Measurements from ENCODE around the gene TRAF4.
"Not testable (repeated sequence)": the region's sequence is repeated elsewhere in the genome, so short reads cannot be mapped to it uniquely, and the experiment has no call there.

Gene TRAF4

DNA sequence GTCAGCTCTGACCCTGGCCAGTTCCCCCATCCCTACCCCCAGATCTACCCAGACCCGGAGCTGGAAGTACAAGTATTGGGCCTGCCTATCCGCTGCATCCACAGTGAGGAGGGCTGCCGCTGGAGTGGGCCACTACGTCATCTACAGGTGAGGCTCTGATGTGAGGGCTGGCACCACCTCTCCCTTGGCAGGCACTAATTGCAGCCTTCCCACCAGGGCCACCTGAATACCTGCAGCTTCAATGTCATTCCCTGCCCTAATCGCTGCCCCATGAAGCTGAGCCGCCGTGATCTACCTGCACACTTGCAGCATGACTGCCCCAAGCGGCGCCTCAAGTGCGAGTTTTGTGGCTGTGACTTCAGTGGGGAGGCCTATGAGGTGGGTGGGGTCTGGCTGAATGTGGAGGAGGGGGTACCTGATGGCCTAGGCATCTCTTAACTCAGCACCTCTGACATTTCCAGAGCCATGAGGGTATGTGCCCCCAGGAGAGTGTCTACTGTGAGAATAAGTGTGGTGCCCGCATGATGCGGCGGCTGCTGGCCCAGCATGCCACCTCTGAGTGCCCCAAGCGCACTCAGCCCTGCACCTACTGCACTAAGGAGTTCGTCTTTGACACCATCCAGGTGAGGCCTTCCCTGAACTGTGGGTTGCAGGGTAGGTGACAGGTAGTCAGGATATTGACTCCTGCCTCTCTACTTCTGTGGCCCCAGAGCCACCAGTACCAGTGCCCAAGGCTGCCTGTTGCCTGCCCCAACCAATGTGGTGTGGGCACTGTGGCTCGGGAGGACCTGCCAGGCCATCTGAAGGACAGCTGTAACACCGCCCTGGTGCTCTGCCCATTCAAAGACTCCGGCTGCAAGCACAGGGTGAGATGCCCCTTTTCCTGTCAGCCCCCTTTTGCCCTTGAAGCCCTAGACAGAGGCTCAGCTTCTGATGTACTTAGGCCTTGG, 4.3 kb downstream of the TRAF4 start:
- DNase-seq (ENCODE audit: low spot score): no peak

DNA sequence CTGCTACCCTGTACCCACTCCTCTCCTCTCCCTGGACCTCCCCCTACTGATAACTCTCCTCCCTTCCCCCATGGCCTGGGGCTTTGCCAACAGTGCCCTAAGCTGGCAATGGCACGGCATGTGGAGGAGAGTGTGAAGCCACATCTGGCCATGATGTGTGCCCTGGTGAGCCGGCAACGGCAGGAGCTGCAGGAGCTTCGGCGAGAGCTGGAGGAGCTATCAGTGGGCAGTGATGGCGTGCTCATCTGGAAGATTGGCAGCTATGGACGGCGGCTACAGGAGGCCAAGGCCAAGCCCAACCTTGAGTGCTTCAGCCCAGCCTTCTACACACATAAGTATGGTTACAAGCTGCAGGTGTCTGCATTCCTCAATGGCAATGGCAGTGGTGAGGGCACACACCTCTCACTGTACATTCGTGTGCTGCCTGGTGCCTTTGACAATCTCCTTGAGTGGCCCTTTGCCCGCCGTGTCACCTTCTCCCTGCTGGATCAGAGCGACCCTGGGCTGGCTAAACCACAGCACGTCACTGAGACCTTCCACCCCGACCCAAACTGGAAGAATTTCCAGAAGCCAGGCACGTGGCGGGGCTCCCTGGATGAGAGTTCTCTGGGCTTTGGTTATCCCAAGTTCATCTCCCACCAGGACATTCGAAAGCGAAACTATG, 5.2 kb downstream of the TRAF4 start:
- DNase-seq (ENCODE audit: low spot score): no peak

DNA sequence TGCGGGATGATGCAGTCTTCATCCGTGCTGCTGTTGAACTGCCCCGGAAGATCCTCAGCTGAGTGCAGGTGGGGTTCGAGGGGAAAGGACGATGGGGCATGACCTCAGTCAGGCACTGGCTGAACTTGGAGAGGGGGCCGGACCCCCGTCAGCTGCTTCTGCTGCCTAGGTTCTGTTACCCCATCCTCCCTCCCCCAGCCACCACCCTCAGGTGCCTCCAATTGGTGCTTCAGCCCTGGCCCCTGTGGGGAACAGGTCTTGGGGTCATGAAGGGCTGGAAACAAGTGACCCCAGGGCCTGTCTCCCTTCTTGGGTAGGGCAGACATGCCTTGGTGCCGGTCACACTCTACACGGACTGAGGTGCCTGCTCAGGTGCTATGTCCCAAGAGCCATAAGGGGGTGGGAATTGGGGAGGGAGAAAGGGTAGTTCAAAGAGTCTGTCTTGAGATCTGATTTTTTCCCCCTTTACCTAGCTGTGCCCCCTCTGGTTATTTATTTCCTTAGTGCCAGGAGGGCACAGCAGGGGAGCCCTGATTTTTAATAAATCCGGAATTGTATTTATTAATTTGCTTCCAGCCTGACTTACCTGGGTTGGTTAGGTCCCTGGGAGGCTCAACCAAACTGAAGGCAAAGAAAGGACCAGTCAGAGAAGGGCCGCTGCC, 5.8 kb downstream of the TRAF4 start:
- no peak for DNase-seq (ENCODE audit: low spot score)

DNA sequence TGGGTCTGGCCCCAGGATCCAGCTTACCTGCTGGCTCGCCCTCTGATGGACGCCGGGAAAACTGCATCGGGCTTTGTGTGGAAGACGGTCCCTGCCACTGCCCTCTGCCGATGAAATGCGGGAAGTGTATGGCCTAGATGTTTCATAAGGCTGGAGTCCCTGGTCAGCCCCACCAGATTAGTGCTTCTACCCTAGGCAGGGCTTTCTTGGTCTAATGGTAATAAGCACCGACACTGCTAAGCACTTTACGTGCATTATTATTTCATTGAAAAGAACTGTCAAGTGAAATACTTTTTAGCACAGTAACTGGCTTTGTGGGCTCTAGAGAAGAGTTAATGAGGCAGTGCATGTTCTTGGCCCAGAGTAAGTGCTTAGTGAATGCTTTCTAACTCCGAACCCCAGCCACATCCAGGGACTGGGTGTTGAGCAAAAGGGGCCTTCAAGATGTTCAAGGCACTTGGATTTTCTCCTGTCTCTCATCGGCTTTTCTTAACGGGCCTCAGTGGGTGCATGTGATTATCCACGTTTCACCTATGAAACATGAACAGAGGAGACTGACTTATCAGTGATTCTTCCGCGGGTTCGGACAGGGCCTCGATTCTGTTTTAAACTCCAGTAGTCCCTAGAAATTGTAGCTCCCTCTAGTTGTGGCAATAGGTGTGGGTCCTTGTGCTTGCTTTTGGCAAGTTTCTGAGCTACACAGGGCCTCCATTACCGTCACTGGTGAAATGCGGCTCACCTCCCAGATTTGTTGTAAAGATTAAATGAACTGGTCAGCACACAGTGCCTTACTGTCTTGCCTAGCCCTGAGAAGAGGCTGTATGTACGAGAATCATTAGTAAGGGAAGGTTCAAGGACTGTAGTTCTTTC, 6.6 kb downstream of the TRAF4 start:
- peak; percentile 86 for DNase-seq (ENCODE audit: low spot score)

DNA sequence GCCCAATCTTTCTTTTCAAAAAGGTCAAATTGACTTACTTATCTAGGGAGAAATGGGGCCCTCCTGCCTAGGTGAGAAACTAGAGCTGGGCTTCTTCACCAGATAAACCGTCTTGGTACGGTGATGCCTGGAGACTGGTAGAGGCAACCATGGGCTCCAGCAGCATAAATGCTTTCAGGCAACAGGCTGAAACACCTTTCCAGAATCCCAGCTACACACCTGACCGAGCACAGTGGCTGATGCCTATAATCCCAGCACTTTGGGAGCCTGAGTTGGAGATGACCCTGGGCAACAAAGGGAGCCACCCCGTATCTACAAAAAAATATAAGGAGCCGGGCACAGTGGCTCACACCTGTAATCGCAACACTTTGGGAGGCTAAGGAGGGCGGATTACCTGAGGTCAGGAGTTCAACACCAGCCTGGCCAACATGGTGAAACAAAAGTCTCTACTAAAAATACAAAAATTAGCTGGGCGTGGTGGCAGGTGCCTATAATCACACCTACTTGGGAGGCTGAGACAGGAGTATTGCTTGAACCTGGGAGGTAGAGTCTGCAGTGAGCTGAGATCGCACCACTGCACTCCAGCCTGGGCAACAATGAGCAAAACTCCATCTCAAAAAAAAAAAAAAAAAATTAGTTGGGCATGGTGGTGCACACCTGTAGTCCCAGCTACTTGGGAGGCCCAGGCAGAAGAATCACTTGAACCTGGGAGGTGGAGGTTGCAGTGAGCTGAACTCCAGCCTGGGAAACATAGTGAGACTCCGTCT, 8.0 kb downstream of the TRAF4 start:
- no peak for DNase-seq (ENCODE audit: low spot score)

DNA sequence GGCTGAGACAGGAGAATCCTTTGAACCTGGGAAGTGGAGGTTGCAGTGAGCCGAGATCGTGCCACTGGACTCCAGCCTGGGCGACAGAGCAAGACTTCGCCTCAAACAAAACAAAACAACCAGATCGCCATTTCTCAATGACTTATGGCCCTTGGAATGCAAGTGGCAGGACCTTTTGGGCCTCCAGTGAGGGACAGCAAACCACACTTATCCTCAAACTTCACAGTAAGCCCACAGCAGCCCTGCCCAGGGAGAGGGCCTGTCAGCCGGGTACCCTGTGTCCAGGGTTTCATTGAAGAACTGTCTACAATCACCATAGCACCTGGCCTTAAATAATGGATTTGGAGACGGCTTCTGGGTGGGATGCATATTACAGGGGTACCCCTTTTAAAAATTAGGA, 11.7 kb downstream of the TRAF4 start:
- DNase-seq (ENCODE audit: low spot score): no peak

DNA sequence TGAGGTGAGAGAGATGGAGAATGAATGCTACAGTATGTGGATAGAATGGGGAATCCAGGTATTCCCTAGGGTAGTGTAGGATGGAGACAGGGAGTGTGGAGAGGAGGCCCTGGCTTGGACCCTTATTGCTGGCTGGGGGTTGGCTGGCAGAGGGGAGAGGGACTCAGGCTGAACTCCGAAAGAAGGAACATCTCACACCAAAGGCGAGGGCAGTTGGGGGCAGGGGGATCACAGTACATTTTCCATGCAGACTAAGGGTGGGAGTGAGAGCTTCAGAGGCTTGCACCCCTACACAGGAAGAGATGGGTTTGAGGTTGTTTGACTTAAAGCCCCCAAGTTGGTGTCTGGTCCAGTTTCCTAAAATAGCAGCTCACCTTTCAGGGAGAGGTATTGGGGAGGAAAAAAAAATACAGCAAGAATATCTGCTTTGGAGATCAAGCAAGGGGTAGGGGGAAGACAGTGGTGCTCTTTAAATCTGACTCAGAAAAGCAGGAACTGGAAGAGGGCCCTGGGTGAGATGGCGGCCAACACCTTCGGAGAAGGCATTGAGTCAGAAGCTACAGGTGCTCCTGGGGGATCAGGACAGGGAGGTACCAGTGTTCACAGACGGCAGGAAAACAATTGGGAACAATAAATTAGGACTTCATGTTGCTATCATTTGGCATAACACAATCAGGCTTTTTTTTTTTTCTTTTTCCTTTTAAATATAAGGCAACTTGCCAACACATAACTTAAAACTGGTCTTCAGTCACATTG, 12.4 kb downstream of the TRAF4 start:
- DNase-seq (ENCODE audit: low spot score): no peak

DNA sequence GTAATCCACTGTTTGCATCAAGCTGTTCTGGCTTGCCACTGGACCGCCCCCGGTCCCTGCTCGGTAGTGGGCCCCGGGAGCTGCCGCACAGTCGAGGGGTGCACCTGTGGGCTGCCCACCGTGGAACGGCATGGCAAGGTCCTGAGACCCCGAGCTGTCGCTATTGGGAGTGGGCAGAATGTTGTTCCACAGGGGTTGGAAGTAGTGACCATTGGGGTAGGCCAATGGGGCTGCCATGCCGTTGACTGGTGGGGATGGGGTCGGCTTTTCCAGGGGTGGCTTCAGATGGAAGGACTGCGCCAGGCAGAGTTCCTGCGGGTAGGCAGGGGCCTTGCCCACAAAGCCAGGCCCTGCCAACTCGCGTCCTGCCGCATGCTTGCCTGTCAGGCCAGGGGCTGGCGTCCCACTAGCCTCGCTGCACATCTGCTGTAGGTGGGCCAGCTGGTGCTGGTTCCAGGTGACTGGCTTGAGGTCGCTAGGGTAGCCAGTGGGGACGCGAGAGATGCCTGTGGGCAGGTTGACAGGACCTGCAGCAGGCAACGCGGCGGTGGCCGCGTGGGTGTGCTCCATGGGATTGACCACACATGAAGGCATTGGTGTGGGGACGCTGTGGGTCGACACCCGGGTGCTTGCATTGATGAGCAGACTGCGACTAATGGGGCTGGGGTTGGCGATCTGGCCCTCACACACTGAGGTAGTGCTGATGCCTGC, 14.8 kb downstream of the TRAF4 start:
- no peak for DNase-seq (ENCODE audit: low spot score)

DNA sequence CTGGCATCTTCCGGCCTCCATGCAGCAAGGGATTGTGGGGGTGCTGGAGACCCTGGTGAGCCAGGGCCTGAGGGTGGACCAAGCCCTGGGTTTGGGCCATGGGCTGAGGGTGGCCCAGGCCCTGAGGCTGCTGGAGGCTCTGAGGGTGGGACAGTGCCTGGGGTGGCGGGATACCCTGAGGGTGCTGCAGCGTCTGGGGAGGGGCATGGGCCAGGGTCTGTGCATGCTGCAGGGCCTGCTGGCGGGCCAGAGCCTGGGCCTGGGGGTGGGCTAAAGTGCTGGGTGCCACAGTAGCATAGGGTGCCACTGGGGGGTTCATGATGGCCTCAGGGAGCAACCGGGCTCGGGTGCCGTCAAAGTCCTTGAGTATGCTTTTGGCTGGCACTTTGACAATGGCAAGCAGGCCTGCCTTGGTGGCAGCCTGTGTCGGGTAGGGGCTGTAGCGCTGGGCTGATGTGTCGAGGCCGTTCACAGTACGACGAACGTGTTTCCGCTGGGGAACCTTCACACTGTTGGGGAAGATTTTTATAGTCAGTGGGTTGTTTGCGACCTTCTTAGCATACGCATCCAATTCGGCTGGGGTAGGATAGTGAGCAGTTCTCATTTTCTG, 15.6 kb downstream of the TRAF4 start:
- DNase-seq (ENCODE audit: low spot score): no peak

DNA sequence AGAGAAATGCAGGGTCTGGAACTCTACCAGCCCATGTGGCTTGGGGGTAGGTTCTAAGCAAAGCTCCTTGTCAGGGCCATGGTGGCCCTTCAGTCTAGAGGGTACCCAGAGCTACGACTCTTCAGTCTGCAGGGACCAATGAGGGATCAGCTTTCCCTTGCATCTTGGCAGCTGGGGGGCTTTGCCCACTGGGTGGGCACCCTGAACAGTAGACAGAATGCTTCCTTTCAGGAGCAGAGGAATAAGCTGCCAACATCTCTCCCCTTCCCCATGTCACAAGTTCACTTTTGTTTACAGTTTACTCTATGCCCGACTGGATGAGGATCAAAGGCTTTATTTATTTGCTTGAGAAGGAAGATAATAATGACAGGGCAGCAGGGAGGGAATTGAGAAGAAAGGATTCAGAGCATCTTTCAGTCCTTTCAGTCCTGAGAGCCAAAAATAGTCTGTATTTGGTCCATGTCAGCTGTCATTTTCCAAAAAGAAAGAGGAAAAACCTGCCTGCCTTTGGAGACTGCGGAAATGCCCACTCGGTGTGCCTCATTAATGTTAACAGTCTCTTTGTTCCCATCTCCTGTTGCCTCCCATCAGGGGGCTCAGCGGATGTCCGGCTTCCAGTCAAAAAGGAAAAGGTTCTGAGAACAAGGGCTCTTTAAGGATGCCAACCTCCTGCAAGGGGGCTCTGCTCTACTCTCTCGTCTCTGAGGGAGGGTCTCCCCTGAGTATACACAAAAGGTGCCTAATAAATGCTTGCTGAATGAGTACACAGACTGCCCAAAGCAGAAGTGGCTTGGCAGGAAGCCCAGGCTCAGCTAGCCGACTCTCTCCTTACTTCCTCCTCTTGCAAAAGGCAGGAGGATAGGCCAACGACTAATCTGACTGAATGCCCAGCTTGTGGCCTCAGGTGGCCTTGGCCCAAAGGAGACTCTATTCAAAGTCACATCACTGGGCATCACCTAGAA, 17.1 kb downstream of the TRAF4 start:
- DNase-seq (ENCODE audit: low spot score): no peak

DNA sequence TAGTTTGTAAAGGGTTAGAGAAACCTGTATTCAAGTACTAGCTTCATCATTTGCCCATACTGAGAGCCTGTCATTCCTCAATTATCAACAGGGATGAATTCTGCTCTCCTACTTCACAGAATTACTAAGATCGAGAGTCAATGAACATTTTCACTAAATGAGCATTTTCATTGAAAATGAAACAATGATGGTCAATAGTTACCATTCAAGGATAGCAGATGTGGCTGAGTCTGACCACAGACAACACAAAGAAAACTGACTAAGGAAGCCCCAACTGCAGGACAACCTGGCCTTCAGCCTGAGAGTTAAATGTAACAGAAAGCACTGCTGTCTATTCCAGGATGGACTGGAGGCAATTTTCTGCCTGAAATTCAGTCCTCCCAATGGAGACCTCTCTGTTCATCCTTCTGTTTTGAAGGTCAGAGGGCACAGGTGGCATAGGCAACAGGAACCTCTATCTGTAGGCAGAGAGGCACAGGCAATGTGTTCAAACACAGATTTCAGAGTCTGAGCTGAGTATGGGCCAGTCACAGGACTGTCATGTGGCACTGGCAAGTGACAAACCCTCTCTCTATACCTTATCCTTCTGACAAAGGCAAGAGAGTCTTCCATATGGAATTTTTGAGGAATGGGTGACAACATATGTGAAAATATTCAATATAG, 19.5 kb downstream of the TRAF4 start:
- no peak for DNase-seq (ENCODE audit: low spot score)

DNA sequence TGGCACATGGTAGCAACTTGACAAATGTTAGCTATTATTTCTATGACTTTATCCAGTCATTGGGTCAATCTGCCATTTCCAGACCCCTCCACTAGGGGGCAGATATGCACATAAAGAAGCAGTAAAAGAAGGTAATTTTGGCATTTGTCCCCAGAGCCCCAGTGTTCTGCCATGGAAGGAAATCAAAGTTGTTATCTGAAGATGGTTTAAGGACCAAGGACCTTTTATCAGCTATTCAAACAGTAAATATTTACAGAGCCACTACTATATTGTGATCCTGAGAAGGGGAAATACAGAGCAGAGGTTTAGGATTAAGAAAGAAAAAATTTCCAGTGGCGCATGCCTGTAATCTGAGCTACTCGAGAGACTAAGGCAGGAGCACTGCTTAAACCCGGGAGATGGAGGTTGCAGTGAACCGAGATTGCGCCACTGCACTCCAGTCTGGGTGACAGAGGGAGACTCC, 20.0 kb downstream of the TRAF4 start:
- DNase-seq (ENCODE audit: low spot score): peak; percentile 85

DNA sequence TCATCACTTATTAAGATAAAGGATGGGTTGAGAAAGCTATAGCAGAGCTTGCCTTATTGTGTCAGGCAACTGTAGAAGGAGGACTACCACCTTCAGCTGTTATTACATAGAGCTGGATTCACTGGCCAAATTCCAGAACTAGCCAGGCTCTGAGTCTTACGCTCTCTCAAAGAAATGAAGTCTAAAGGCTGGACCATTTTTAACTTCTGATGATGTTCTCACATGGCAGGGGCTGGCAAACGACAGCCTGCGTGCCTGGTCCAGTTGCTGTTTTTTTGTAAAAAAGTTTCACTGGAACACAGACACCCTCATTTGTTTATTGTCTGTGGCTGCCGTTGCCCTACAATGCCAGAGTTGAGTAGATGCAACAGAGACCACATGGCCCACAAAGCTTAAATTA, 21.2 kb downstream of the TRAF4 start:
- DNase-seq (ENCODE audit: low spot score): no peak

DNA sequence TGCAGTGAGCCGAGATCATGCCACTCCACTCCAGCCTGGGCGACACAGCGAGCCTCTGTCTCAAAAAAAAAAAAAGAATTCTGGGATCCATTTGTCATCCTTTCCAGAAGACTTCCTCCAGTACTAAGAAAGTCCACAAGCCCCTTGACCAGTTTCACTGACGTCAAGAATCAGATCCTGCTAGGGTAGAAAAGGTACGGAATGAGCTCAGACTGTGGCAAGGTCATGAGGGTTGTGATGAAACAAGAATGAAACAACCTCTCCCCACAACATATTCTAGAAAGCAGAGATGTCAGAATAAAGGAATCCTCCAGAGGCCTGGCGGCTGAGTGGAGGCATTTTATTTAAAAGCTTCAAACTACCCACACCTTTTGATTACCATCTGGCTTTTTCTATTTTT, 29.9 kb downstream of the TRAF4 start:
- DNase-seq (ENCODE audit: low spot score): no peak

DNA sequence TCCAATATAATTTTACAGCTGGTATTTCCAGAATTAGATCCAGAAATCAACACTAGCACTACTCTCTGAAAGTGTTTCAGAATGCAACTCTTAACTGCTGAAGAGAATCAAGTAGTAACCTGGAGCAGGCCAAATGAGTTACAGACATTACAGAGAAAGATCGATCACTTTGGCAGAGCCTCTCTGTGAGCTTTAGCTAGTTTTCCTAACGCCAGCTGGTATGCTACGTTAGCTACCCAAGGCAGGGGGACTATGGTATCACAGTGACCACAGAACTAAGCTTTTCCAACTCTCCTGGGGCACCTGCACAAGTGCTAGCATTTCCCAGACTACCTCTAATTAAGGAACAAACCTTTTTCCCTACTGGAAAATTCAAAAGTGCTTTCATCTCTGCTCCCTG, 30.4 kb downstream of the TRAF4 start:
- DNase-seq (ENCODE audit: low spot score): no peak

DNA sequence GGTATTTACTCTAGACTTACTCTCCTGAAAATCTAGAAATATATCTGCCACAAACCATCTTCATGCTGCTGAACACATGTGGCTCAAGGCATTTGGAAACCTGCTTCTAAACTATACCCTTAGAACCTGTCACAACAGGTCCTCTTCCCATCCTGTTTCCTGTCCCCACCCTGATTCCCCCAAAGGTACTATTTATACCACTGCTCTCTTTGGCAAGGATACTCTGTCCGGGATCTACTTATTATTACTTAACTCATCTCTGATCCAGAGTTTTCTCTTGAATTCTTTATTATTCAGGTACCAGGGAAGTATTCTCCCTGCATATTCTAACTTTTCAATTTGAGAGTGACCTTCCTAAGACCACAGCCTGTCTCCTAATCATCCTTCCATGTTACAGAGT, 33.4 kb downstream of the TRAF4 start:
- DNase-seq (ENCODE audit: low spot score): no peak

DNA sequence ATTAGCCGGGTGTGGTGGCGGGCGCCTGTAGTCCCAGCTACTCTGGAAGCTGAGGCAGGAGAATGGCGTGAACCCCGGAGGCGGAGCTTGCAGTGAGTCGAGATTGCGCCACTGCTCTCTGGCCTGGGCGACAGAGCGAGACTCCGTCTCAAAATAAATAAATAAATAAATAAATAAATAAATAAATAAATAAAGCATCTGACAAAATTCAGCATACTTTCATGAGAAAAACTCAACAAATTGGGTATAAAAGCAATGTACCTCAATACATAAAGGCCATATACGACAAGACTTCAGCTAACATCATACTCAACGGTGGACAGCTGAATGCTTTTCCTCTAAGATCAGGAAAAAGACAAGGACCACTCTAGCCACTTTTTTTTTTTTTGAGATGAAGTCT, 35.8 kb downstream of the TRAF4 start:
- DNase-seq (ENCODE audit: low spot score): not testable (repeated sequence)

DNA sequence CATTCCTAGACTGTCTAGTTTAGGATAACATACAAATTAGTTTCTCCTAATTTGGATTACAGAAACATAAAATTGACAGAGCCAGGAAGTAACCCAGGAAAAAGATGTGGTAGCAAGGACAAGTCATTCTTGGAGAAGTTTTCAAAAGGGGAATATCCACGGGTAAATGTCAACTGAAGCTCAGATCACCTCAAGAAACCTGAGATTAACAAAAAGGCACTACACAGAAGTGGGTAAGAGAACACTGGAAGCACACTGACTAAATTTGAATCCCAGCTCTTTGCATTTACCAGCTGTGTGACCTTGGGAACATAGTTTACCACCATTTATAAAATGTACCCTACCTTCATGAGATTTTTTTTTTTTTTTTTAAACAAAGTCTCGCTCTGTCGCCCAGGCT, 39.4 kb downstream of the TRAF4 start:
- no peak for DNase-seq (ENCODE audit: low spot score)

Data from HuH-7 (cell line).